Thymus (tissue), 11 donors: Measurements from ENCODE around the gene GIMD1. TPM values are rescaled to one million over a fixed set of nuclear protein-coding genes. Genes with fewer than 3 reads are reported as not detected.

Experiments used
- DNase-seq, 9 donors: peaks; one replicate each; pipeline ENCODE4 v3.0.0-alpha.2; 2013; ENCODE audit warnings: low spot score in 9 of 9, low read depth in 6 of 9, missing footprints in 1 of 9
- H3K27ac ChIP-seq, 2 donors: one replicate each; pipeline ENCODE4 v1.5.1; 2013; ENCODE audit warnings: control low read depth in 1 of 2, low read depth in 1 of 2, low read length in 1 of 2, mild to moderate bottlenecking in 1 of 2, moderate library complexity in 1 of 2
- H3K27me3 ChIP-seq, 2 donors: one replicate each; pipeline ENCODE4 v1.5.1; 2013; ENCODE audit warnings: low read length in 1 of 2; ENCODE audit not compliant: control insufficient read depth in 2 of 2, insufficient read depth in 1 of 2
- H3K36me3 ChIP-seq, 2 donors: one replicate each; pipeline ENCODE4 v1.5.1; 2013; ENCODE audit warnings: low read length in 1 of 2, mild to moderate bottlenecking in 1 of 2, moderate library complexity in 1 of 2; ENCODE audit not compliant: control insufficient read depth in 2 of 2, insufficient read depth in 2 of 2
- H3K4me1 ChIP-seq, 2 donors: one replicate each; pipeline ENCODE4 v1.5.1; 2013; ENCODE audit warnings: low read length in 2 of 2; ENCODE audit not compliant: control insufficient read depth in 2 of 2, insufficient read depth in 2 of 2
- H3K4me3 ChIP-seq, 2 donors: one replicate each; pipeline ENCODE4 v1.5.1; 2013; ENCODE audit warnings: low read length in 2 of 2, control low read depth in 1 of 2, mild to moderate bottlenecking in 1 of 2
- H3K9me3 ChIP-seq, 2 donors: one replicate each; pipeline ENCODE4 v1.5.1; 2013; ENCODE audit warnings: low read length in 1 of 2, mild to moderate bottlenecking in 1 of 2; ENCODE audit not compliant: control insufficient read depth in 2 of 2, insufficient read depth in 1 of 2
- WGBS: extraction: QIAGEN DNeasy Blood & Tissue Kit; methylation state at CpG from one replicate; pipeline ENCODE4 v1.1.7; 2013; 5-methylcytosine and 5-hydroxymethylcytosine counted together
- polyA plus RNA-seq: library from polyadenylated mRNA; stranded (reverse); fragments of 200-250 nt; gene quantifications from one replicate; pipeline ENCODE4 v1.2.3, GENCODE V29; 2013
- total RNA-seq: library from RNA; stranded (reverse); fragments of 120-200 nt; gene quantifications from one replicate; pipeline ENCODE4 v1.2.4, GENCODE V29; 2013
- donor health status: healthy.

Gene GIMD1
- total and polyA plus RNA-seq, 2 donors: 0.07 TPM; not detected in 1

- no peak for DNase-seq
- no peaks in the 10 kb centered on the region for H3K9me3 ChIP-seq
- H3K4me3 ChIP-seq: no peak overlapping the region
- H3K27me3 ChIP-seq: no peaks in the 10 kb centered on the region
- 97% methylated on average over 3 of the region's 3 CpGs for WGBS
- peaks cover 10 to 14% of the 10 kb centered on the region in 2 donors for H3K4me1 ChIP-seq
- peaks cover 0 to 5% of the 10 kb centered on the region in 2 donors for H3K36me3 ChIP-seq
- H3K27ac ChIP-seq: no peak overlapping the region
Measured at GRCh38 chr4:106312997-106313522, 55.5 kb downstream of the GIMD1 start.

GRCh38 chr4:106312377-106312776, 56.2 kb downstream of the GIMD1 start:
- H3K4me1 ChIP-seq: peaks cover 9 to 10% of the 10 kb centered on the region in 2 donors
- no peak for DNase-seq
- no peaks in the 10 kb centered on the region for H3K27me3 ChIP-seq
- 95% methylated on average over 1 of the region's 1 CpG for WGBS
- H3K4me3 ChIP-seq: no peak overlapping the region
- H3K27ac ChIP-seq: no peak overlapping the region
- H3K9me3 ChIP-seq: no peaks in the 10 kb centered on the region
- peaks cover 0 to 5% of the 10 kb centered on the region in 2 donors for H3K36me3 ChIP-seq

Other genes starting within 250 kb of the GIMD1 start
- gene TBCK, start 52.6 kb downstream of the GIMD1 start, total RNA-seq: 34.8 TPM
- 17.9 TPM for gene TBCK, start 52.6 kb downstream of the GIMD1 start, polyA plus RNA-seq
- gene AIMP1, start 52.2 kb downstream of the GIMD1 start, total RNA-seq: 39.3 TPM
- gene AIMP1, start 52.2 kb downstream of the GIMD1 start, polyA plus RNA-seq: 46.2 TPM